Measurements from ENCODE around the gene ZNF784. TPM values are rescaled to one million over a fixed set of nuclear protein-coding genes. Genes with fewer than 3 reads are reported as not detected.

Gene ZNF784
- total and polyA plus RNA-seq, 10 of the 15 experiments (the other 5 are each of a cell fraction or from before 2014, with no cell fraction given) = 0.10 to 5.2 (median 1.8) TPM

DNA sequence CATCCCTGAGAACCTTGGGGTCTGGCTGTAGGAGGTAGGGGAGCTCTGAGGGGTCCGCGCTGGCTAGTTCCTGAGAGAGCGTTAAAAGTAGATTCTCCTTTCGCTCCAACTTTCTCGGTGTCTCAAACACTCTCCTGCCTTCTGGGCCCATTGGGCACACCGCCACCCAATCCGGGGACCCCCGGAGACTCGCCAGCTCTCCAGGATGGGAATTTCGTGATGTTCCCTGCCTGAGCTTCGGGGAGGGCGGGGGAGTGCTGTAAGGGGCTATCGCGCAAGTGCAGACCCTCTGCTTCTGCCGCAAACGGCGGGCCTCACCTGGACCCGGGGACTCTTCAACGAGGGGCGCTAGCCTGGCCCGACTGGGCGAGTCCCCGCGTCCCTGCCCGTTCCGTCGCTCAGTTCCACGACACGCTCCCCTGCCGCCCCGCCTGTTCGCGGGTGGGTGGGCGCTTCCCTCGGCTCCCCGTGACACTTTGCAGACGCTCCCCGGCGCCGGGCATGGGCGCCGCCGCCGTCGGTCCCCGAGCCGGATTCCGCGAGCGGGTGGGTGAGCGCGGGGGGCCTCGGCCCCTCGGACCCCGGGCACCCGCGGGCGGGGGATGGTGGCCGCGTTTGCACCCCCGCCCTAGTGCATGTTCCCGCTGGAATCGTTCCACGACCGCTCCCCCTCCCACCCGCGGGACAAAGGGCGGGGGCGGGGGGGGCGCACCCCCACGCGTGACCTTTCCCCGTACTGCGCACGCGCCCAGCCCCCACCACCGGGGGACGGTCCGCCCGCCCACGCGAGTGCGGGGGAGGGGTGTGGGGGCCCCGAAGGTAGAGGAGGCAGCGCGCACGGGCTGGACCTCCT, 23.6 kb upstream of the ZNF784 start, which contains the start of gene CCDC106 (continued):
- TF ChIP-seq YBX1 (IDR thresholded peaks at IDR 0.05) (no peak), NFYB (IDR thresholded peaks at IDR 0.05; ENCODE audit: insufficient read depth, low read depth, low read length) (no peak)
- TF ChIP-seq, protein P1, sequence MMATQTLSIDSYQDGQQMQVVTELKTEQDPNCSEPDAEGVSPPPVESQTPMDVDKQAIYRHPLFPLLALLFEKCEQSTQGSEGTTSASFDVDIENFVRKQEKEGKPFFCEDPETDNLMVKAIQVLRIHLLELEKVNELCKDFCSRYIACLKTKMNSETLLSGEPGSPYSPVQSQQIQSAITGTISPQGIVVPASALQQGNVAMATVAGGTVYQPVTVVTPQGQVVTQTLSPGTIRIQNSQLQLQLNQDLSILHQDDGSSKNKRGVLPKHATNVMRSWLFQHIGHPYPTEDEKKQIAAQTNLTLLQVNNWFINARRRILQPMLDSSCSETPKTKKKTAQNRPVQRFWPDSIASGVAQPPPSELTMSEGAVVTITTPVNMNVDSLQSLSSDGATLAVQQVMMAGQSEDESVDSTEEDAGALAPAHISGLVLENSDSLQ (IDR thresholded peaks at IDR 0.05) = no peak

DNA sequence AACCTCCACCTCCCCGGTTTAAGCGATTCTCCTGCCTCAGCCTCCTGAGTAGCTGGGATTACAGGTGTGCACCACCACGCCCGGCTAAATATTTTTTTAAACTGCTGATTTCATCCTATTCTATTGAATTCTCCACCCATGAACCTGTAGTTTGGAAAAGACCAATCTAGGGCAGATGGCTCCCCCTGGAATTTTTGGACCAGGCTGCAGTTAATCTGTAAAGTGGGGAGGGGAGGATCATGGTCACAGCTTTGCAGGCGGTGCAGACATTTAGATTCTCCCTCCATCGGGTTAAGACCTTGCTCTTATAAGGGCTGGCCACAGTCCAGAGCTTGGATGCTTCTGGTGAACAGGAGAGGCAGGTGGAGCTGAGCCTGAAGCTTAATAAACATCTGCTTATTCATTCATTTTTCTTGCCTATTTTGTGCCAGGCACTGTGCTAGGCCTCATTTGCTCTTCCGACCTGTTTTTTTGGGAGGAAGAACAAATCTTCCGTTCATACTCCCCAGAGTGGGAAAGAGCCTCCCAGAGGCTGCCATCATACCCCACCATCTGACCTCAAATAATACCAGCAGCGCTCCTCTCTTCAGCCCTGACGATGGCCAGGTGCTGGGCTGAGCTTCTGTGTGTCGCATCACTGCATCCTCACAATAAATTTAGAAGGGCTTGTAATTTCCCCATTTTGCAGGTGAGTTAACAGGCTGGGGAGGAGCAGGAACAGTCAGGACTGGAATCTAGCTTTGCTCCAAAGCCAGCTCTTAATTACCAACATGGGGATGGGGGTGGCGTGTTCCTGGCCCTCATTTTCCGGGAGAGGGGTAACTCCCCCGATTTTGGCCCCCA, 22.7 kb upstream of the ZNF784 start:
- Histone ChIP-seq H3K27ac (ENCODE audit: control insufficient read depth, insufficient read depth) (peak overlapping the region; percentile 90), H3K9me3 (replicated peaks; ENCODE audit: control insufficient read depth, insufficient read depth, low read length) (no peaks in the 10 kb centered on the region), H3K27me3 (replicated peaks in 1 of 2; ENCODE audit: control insufficient read depth in 2 of 2, insufficient read depth in 2 of 2, low read length in 1 of 2) (no peaks in the 10 kb centered on the region), H2AFZ (ENCODE audit: control insufficient read depth, low read depth, low read length) (peak overlapping the region; percentile 86), H3K36me3 (ENCODE audit: control insufficient read depth in 2 of 2, insufficient read depth in 2 of 2, low read length in 1 of 2) (peaks cover 0 to 2% of the 10 kb centered on the region in 2 experiments; a peak in 2 of 4 replicates), H3K9ac (ENCODE audit: control insufficient read depth, insufficient read depth, low read length) (peak overlapping the region; percentile 91), H3K79me2 (ENCODE audit: control insufficient read depth, insufficient read depth, low read length) (peaks cover 55% of the 10 kb centered on the region), H3K4me3 (peak overlapping the region; percentile 99), H4K20me1 (ENCODE audit: control insufficient read depth, insufficient read depth) (no peaks in the 10 kb centered on the region), H3K4me1 (ENCODE audit: control insufficient read depth, insufficient read depth, low read length) (peaks cover 25% of the 10 kb centered on the region), H3K4me2 (ENCODE audit: control insufficient read depth, insufficient read depth) (peak overlapping the region; percentile 55)
- CTCF ChIA-PET = interaction anchor here (0.6 to 4.8 kb wide), 9 partner anchors 9 to 741 kb away, joined by 3 to 52 read pairs (median 6); no protein-coding TSS in a partner anchor
- no peak for DNase-seq (ENCODE audit: low read depth, low spot score)
- RAD21 ChIA-PET (ENCODE audit: unreplicated experiment) = interaction anchor here (0.9 to 4.4 kb wide), 7 partner anchors 11 to 668 kb away, joined by 3 to 36 read pairs (median 5); partner anchors contain the start of genes ZNF628 and ZSCAN5A
- BruUV-seq (replicated peaks) = no TSS peak
- POLR2A ChIA-PET = interaction anchor here (0.5 to 3.3 kb wide), 12 partner anchors 8 to 1550 kb away, joined by 3 to 28 read pairs (median 4); partner anchors contain the start of genes FIZ1, ZNF524, ZNF628 and ZNF784
- peak; percentile 3; the same call in 2 of the 3 replicates for ATAC-seq
- WGBS (ENCODE audit: insufficient coverage, insufficient replicate concordance, low lambda C conversion rate, missing lambda C conversion rate) = 40% methylated on average over 14 of the region's 14 CpGs
- intact Hi-C loops (cut with micrococcal nuclease; ENCODE audit: unreplicated experiment) (no loop called here), in situ Hi-C loops (cut with MboI) (no loop called here)
- SMC1A ChIA-PET (ENCODE audit: uncharacterized antibody, unreplicated experiment) = interaction anchor here (1.0 to 2.0 kb wide), 5 partner anchors 10 to 48 kb away, joined by 3 to 24 read pairs (median 3); partner anchors contain the start of gene FIZ1
- FAIRE-seq = no peak
- TF ChIP-seq, protein P2, sequence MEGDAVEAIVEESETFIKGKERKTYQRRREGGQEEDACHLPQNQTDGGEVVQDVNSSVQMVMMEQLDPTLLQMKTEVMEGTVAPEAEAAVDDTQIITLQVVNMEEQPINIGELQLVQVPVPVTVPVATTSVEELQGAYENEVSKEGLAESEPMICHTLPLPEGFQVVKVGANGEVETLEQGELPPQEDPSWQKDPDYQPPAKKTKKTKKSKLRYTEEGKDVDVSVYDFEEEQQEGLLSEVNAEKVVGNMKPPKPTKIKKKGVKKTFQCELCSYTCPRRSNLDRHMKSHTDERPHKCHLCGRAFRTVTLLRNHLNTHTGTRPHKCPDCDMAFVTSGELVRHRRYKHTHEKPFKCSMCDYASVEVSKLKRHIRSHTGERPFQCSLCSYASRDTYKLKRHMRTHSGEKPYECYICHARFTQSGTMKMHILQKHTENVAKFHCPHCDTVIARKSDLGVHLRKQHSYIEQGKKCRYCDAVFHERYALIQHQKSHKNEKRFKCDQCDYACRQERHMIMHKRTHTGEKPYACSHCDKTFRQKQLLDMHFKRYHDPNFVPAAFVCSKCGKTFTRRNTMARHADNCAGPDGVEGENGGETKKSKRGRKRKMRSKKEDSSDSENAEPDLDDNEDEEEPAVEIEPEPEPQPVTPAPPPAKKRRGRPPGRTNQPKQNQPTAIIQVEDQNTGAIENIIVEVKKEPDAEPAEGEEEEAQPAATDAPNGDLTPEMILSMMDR (IDR thresholded peaks at IDR 0.05 in 2 of 3, conservative IDR thresholded peaks at IDR 0.05 in 1 of 3; ENCODE audit: control insufficient read depth in 2 of 3, extremely low read depth in 1 of 3, insufficient read depth in 1 of 3, low read depth in 3 of 3, low read length in 3 of 3) = no peak
- peak; percentile 37; the same call in 1 of the 2 replicates for TF ChIP-seq CREB1 (IDR thresholded peaks at IDR 0.05; ENCODE audit: low read depth)
- TF ChIP-seq, protein P3, sequence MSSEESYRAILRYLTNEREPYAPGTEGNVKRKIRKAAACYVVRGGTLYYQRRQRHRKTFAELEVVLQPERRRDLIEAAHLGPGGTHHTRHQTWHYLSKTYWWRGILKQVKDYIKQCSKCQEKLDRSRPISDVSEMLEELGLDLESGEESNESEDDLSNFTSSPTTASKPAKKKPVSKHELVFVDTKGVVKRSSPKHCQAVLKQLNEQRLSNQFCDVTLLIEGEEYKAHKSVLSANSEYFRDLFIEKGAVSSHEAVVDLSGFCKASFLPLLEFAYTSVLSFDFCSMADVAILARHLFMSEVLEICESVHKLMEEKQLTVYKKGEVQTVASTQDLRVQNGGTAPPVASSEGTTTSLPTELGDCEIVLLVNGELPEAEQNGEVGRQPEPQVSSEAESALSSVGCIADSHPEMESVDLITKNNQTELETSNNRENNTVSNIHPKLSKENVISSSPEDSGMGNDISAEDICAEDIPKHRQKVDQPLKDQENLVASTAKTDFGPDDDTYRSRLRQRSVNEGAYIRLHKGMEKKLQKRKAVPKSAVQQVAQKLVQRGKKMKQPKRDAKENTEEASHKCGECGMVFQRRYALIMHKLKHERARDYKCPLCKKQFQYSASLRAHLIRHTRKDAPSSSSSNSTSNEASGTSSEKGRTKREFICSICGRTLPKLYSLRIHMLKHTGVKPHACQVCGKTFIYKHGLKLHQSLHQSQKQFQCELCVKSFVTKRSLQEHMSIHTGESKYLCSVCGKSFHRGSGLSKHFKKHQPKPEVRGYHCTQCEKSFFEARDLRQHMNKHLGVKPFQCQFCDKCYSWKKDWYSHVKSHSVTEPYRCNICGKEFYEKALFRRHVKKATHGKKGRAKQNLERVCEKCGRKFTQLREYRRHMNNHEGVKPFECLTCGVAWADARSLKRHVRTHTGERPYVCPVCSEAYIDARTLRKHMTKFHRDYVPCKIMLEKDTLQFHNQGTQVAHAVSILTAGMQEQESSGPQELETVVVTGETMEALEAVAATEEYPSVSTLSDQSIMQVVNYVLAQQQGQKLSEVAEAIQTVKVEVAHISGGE (CRISPR knock-in tag; IDR thresholded peaks at IDR 0.05) = no peak
- TF ChIP-seq CBFB (IDR thresholded peaks at IDR 0.05; ENCODE audit: low read depth) = no peak
